Hepatocyte (in vitro differentiated cells): ENCODE results near the gene CASTOR1. TPM values are rescaled to one million over a fixed set of nuclear protein-coding genes. Genes with fewer than 3 reads are reported as not detected.

Source experiments
- DNase-seq: peaks from one replicate; pipeline ENCODE4 v3.0.0-alpha.2; 2016; ENCODE audit warnings: low spot score
- H2AFZ ChIP-seq: fragments of 200-600 bp; sonication (generic); 2 replicates; pipeline ENCODE4 v1.6.0; 2016; ENCODE audit warnings: antibody characterized with exemption, mild to moderate bottlenecking
- H3K27ac ChIP-seq: fragments of 200-600 bp; sonication (generic); 2 replicates; pipeline ENCODE4 v1.5.1; 2016; ENCODE audit warnings: mild to moderate bottlenecking
- H3K27me3 ChIP-seq: fragments of 200-600 bp; sonication (generic); 2 replicates; pipeline ENCODE4 v1.6.1; 2016
- H3K36me3 ChIP-seq: fragments of 200-600 bp; sonication (generic); replicated peaks from 2 replicates; pipeline ENCODE4 v1.5.1; 2016; ENCODE audit warnings: low read depth; ENCODE audit not compliant: insufficient read depth
- H3K4me1 ChIP-seq: fragments of 200-600 bp; sonication (generic); 2 replicates; pipeline ENCODE4 v1.5.1; 2016; ENCODE audit warnings: mild to moderate bottlenecking, moderate library complexity; ENCODE audit not compliant: insufficient read depth
- H3K4me2 ChIP-seq: fragments of 200-600 bp; sonication (generic); 2 replicates; pipeline ENCODE4 v1.6.0; 2016
- H3K4me3 ChIP-seq: fragments of 200-600 bp; sonication (generic); 2 replicates; pipeline ENCODE4 v1.5.1; 2016; ENCODE audit warnings: mild to moderate bottlenecking
- H3K79me2 ChIP-seq: fragments of 200-600 bp; sonication (generic); 2 replicates; pipeline ENCODE4 v1.6.0; 2017; ENCODE audit warnings: mild to moderate bottlenecking
- H3K9me2 ChIP-seq: fragments of 200-600 bp; sonication (generic); replicated peaks from 2 replicates; pipeline ENCODE4 v1.6.0; 2017; ENCODE audit warnings: mild to moderate bottlenecking; ENCODE audit not compliant: insufficient read depth
- H3K9me3 ChIP-seq: fragments of 200-600 bp; sonication (generic); 2 replicates; pipeline ENCODE4 v1.5.1; 2016; ENCODE audit warnings: low read depth, mild to moderate bottlenecking
- H4K20me1 ChIP-seq: fragments of 200-600 bp; sonication (generic); 2 replicates; pipeline ENCODE4 v1.6.0; 2016; ENCODE audit warnings: mild to moderate bottlenecking; ENCODE audit not compliant: insufficient read depth, poor library complexity, severe bottlenecking
- EZH2 ChIP-seq: fragments of 200-600 bp; sonication (generic); IDR thresholded peaks from 2 replicates; pipeline ENCODE4 v1.6.1; 2016; ENCODE audit warnings: antibody characterized with exemption, mild to moderate bottlenecking, borderline replicate concordance
- EZH2phosphoT487 ChIP-seq: fragments of 200-600 bp; sonication (generic); IDR thresholded peaks from one replicate; pipeline ENCODE4 v1.6.1; 2018; ENCODE audit warnings: antibody characterized with exemption, mild to moderate bottlenecking, low read depth, moderate library complexity; ENCODE audit not compliant: unreplicated experiment, severe bottlenecking
- WGBS: methylation state at CpG from one replicate; pipeline ENCODE4 v1.1.6; 2016; ENCODE audit warnings: low lambda C conversion rate; ENCODE audit errors: missing lambda C conversion rate; 5-methylcytosine and 5-hydroxymethylcytosine counted together
- polyA plus RNA-seq: library from polyadenylated mRNA; unstranded; fragments of >200 nt; fragmentation: Nextera tagmentation; extraction: Ambion mirVana; gene quantifications from 2 replicates; pipeline ENCODE4 v1.2.1, GENCODE V29; 2016
- total RNA-seq: library from RNA; depleted of rRNA; stranded (reverse); fragments of >200 nt; gene quantifications from 2 replicates; pipeline ENCODE4 v1.2.3, GENCODE V29; 2014
- TF ChIP-seq, protein P1 (sequence below): fragments of 200-600 bp; sonication (generic); IDR thresholded peaks from 2 replicates; pipeline ENCODE4 v1.5.1; 2016; ENCODE audit warnings: antibody characterized with exemption, mild to moderate bottlenecking; ENCODE audit not compliant: poor library complexity

Gene CASTOR1
- total and polyA plus RNA-seq, 2 experiments from 2014 or later: 30.9 to 53.5 TPM

DNA sequence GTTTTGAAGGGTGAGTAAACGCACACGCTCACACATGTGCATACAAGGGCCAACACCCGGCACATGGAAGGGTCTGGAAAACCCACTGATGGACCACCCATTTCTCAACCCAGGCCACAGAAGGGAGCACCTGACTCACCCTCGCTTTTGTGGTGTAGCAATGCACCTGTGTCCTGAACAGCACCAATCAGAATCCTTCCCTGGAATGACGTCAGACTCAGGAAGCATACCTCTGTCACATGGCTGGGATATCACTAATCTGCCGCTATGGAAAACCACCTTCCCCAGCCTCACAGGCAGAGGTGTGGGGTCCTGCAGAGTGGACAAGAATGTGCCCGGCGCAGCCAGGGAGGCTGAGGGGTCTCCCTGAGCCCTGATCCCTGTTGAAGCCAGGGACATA is 13.7 kb downstream of the CASTOR1 start:
- no peak overlapping the region for H3K4me3 ChIP-seq
- peaks cover 7% of the 10 kb centered on the region for H3K4me1 ChIP-seq
- TF ChIP-seq, protein P1, sequence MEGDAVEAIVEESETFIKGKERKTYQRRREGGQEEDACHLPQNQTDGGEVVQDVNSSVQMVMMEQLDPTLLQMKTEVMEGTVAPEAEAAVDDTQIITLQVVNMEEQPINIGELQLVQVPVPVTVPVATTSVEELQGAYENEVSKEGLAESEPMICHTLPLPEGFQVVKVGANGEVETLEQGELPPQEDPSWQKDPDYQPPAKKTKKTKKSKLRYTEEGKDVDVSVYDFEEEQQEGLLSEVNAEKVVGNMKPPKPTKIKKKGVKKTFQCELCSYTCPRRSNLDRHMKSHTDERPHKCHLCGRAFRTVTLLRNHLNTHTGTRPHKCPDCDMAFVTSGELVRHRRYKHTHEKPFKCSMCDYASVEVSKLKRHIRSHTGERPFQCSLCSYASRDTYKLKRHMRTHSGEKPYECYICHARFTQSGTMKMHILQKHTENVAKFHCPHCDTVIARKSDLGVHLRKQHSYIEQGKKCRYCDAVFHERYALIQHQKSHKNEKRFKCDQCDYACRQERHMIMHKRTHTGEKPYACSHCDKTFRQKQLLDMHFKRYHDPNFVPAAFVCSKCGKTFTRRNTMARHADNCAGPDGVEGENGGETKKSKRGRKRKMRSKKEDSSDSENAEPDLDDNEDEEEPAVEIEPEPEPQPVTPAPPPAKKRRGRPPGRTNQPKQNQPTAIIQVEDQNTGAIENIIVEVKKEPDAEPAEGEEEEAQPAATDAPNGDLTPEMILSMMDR: no peak
- no peak for TF ChIP-seq EZH2phosphoT487
- TF ChIP-seq EZH2: no peak
- 70% methylated on average over 8 of the region's 8 CpGs for WGBS
- H3K27me3 ChIP-seq: no peaks in the 10 kb centered on the region
- no peaks in the 10 kb centered on the region for H3K36me3 ChIP-seq
- no peaks in the 10 kb centered on the region for H3K9me3 ChIP-seq
- H4K20me1 ChIP-seq: no peaks in the 10 kb centered on the region
- no peaks in the 10 kb centered on the region for H3K79me2 ChIP-seq
- DNase-seq: no peak
- H3K9me2 ChIP-seq: no peaks in the 10 kb centered on the region
- H3K27ac ChIP-seq: no peak overlapping the region
- no peak overlapping the region for H2AFZ ChIP-seq
- no peak overlapping the region for H3K4me2 ChIP-seq

DNA sequence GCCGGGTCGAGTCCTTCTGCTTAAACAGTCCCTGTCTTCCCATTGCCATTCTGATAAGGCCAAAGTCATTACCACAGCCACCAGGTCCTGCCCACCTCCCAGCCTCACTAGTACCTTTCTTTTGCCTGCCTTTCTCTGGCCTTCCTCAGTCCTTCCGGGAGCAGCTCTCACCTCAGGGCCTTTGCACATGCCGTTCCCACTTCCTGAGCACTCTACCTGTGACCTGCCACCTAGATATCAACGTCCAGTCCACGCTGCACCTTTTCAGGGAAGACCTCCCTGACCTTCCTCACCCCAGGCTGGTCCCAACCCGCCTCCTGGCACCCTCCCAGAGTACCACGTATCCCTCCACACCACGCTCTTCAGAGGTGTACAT is 14.9 kb downstream of the CASTOR1 start:
- no peak overlapping the region for H2AFZ ChIP-seq
- H3K27me3 ChIP-seq: no peaks in the 10 kb centered on the region
- peaks cover 7% of the 10 kb centered on the region for H3K4me1 ChIP-seq
- no peaks in the 10 kb centered on the region for H4K20me1 ChIP-seq
- no peak overlapping the region for H3K4me3 ChIP-seq
- H3K27ac ChIP-seq: no peak overlapping the region
- TF ChIP-seq EZH2phosphoT487: no peak
- TF ChIP-seq, protein P1: no peak
- no peak for TF ChIP-seq EZH2
- H3K4me2 ChIP-seq: no peak overlapping the region
- WGBS: 93% methylated on average over 9 of the region's 9 CpGs
- H3K9me2 ChIP-seq: no peaks in the 10 kb centered on the region
- H3K9me3 ChIP-seq: no peaks in the 10 kb centered on the region
- H3K79me2 ChIP-seq: no peaks in the 10 kb centered on the region
- no peaks in the 10 kb centered on the region for H3K36me3 ChIP-seq
- no peak for DNase-seq

DNA sequence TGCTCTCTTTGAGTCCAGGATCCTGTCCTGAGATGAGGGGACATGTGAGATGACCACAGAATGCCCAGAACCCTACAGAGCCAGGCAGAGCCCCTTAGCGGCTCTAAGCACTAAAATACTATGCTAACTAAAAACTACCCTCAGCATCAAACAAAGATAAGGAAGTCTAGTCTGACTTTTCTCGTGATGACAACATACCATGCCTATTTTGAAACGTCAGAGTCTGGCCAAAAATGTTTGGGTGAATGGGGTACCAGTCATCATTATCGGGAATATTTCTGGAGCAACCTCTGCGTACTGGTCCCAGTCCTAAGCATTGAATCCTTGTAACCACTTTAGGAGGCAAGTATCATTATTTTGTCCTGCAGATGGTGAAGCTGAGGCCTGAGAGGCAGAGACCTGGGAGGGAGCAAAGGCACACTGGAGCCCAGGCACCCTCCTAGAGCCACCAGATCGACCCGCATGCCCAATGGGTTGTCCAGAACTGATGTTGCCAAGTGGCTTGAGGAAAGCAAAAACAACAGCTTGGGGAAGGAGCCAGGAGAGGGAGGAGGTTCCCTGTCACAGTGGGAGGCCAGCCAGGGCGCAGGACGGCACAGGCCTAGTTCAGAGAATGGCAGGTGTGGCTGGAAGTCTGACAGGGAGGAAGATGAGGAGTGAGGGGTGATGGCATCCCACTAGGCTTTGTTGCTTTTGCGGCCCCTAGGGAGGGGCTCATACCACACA is 15.4 kb downstream of the CASTOR1 start:
- no peak overlapping the region for H3K27ac ChIP-seq
- DNase-seq: no peak
- H3K36me3 ChIP-seq: no peaks in the 10 kb centered on the region
- no peaks in the 10 kb centered on the region for H3K27me3 ChIP-seq
- no peaks in the 10 kb centered on the region for H3K79me2 ChIP-seq
- H3K4me3 ChIP-seq: no peak overlapping the region
- TF ChIP-seq EZH2phosphoT487 (no peak), EZH2 (no peak)
- TF ChIP-seq, protein P1: no peak
- H3K4me2 ChIP-seq: no peak overlapping the region
- no peak overlapping the region for H2AFZ ChIP-seq
- H3K9me3 ChIP-seq: no peaks in the 10 kb centered on the region
- H3K9me2 ChIP-seq: no peaks in the 10 kb centered on the region
- H4K20me1 ChIP-seq: no peaks in the 10 kb centered on the region
- 65% methylated on average over 10 of the region's 10 CpGs for WGBS
- peaks cover 7% of the 10 kb centered on the region for H3K4me1 ChIP-seq
